Colonic mucosa (tissue), 4 donors: ENCODE results near the gene CPE. TPM values are rescaled to one million over a fixed set of nuclear protein-coding genes. Genes with fewer than 3 reads are reported as not detected.

Experiments
- DNase-seq: peaks from one replicate; pipeline ENCODE4 v3.0.0-alpha.2; 2020
- H3K27ac ChIP-seq: fragments of 200-600 bp; one replicate; pipeline ENCODE4 v1.8.0; 2021
- H3K27me3 ChIP-seq: fragments of 200-600 bp; one replicate; pipeline ENCODE4 v1.8.0; 2021
- H3K36me3 ChIP-seq: fragments of 200-600 bp; one replicate; pipeline ENCODE4 v1.8.0; 2021
- H3K4me1 ChIP-seq: fragments of 200-600 bp; one replicate; pipeline ENCODE4 v1.8.0; 2021; ENCODE audit warnings: mild to moderate bottlenecking
- H3K4me3 ChIP-seq: fragments of 200-600 bp; one replicate; pipeline ENCODE4 v1.8.0; 2021
- H3K9ac ChIP-seq, 2 donors: one replicate each; pipeline ENCODE4 v1.7.0; 2013; ENCODE audit warnings: control low read depth in 2 of 2, low read depth in 2 of 2, low read length in 2 of 2
- H3K9me3 ChIP-seq: fragments of 200-600 bp; one replicate; pipeline ENCODE4 v1.8.0; 2021
- intact Hi-C: fragments of 100-400 bp; cut with DNase I; formaldehyde crosslinking; loops from one replicate; pipeline ENCODE4 v1.14.1; 2022
- total RNA-seq, 2 donors: library from RNA; stranded (reverse); fragmentation: NEBNext Ultra II Directional in 1 of 2; extraction: Animal tissue kit (Norgen Biotek cat#: 25700) in 1 of 2; gene quantifications; one replicate each; pipeline ENCODE4 v1.2.1, GENCODE V29; 2021
- TF ChIP-seq, protein P1 (sequence below): fragments of 200-600 bp; IDR thresholded peaks from one replicate; pipeline ENCODE4 v1.8.0; 2022; ENCODE audit warnings: antibody characterized with exemption, mild to moderate bottlenecking
- donor health status: healthy.
- donor health status: DM: no; HTN: no; CAD: no.
- donor health status: DM: no; HTN: no; CAD: no.

The CPE gene
- total RNA-seq, 2 donors from 2014 or later: 13.8 to 49.6 TPM

DNA sequence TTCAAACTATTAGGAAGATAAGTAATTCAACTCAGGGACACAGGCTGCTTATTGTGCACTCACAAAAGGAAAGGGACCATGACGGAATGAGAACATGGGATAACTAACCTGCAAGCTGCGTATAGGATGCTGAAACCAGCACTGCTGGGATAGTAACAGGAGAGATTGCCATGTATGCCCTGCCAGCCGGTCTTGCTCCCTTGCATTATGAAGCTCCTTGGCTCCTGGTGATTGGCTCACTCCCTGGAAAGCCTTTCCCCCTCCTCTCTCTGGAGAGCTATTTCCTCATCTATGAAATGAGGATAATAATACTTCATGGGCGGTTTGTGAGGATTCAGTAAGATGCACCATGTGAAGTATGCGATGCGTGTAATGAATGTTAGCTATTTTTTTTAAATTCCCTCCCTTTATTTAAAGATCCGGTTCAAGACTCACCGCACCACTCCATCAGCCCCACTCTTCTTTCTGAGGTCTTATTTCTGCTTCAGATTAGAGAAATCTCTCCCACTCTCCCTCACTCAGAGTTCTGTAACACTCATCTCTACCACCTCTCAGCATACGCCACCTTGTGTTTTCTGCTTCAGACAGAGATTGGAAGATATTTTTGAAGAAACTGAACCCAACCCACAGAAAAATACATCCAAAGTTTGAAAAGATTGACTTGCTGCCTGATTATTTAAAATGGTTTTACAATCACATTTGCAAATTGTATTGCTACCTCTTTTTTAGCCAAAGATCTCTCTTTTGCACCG is 33.0 kb upstream of the CPE start:
- no peak overlapping the region for H3K9ac ChIP-seq
- TF ChIP-seq, protein P1, sequence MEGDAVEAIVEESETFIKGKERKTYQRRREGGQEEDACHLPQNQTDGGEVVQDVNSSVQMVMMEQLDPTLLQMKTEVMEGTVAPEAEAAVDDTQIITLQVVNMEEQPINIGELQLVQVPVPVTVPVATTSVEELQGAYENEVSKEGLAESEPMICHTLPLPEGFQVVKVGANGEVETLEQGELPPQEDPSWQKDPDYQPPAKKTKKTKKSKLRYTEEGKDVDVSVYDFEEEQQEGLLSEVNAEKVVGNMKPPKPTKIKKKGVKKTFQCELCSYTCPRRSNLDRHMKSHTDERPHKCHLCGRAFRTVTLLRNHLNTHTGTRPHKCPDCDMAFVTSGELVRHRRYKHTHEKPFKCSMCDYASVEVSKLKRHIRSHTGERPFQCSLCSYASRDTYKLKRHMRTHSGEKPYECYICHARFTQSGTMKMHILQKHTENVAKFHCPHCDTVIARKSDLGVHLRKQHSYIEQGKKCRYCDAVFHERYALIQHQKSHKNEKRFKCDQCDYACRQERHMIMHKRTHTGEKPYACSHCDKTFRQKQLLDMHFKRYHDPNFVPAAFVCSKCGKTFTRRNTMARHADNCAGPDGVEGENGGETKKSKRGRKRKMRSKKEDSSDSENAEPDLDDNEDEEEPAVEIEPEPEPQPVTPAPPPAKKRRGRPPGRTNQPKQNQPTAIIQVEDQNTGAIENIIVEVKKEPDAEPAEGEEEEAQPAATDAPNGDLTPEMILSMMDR: no peak
- DNase-seq: no peak
- no peak overlapping the region for H3K27ac ChIP-seq
- H3K4me1 ChIP-seq: no peaks in the 10 kb centered on the region
- H3K36me3 ChIP-seq: peaks cover 7% of the 10 kb centered on the region
- no peak overlapping the region for H3K4me3 ChIP-seq
- intact Hi-C loops: loop anchor here (5.0 kb wide), 1 partner anchor 214 kb away; no protein-coding TSS in a partner anchor
- no peaks in the 10 kb centered on the region for H3K9me3 ChIP-seq
- no peaks in the 10 kb centered on the region for H3K27me3 ChIP-seq

DNA sequence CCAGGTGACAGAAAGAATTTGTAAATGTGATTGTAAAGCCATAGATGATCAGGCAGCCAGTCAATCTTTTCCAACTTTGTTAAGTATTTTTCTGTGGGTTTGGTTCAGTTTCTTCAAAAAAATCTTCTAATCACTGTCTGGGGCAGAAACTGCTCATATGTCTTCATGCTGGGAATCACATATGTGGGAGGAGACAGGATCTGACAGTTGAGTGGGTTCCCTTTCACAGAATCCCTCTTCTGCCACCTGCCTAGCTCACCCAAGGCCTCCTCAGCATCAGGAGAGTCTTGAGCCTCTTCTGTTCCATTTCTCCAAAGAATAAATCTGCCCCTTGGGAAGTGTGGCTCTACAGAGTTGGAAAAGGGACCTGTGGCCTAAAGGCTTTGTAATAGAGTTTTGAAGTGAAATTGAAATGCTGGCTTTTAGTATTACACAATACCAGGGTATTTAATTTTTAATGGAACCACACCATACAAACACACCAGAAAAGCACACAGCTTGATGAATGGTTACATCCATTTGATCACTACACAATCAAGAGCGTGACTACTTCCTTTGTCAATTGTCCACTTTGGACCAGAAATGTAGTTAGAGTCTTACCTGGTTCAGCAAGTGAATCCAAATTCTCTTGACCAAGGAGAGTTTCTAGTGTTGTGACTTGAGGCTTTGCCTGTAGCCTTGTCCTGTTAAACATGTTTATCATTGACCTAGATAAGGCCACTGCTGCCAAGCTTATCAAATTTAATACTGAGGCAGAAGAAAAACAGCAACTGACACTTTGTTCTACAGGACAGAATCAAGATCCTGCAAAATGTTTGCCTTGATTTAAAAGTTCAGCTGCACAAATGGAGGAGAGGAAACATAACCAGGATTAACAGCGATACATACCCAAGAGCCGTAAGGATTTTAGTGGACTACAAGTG is 30.9 kb upstream of the CPE start:
- H3K4me3 ChIP-seq: no peak overlapping the region
- H3K9me3 ChIP-seq: no peaks in the 10 kb centered on the region
- TF ChIP-seq, protein P1: no peak
- H3K4me1 ChIP-seq: no peaks in the 10 kb centered on the region
- H3K27me3 ChIP-seq: no peaks in the 10 kb centered on the region
- no peak overlapping the region for H3K27ac ChIP-seq
- no peak for DNase-seq
- intact Hi-C loops: loop anchor here (5.0 kb wide), 1 partner anchor 216 kb away; no protein-coding TSS in a partner anchor
- H3K9ac ChIP-seq: no peak overlapping the region
- H3K36me3 ChIP-seq: no peaks in the 10 kb centered on the region

DNA sequence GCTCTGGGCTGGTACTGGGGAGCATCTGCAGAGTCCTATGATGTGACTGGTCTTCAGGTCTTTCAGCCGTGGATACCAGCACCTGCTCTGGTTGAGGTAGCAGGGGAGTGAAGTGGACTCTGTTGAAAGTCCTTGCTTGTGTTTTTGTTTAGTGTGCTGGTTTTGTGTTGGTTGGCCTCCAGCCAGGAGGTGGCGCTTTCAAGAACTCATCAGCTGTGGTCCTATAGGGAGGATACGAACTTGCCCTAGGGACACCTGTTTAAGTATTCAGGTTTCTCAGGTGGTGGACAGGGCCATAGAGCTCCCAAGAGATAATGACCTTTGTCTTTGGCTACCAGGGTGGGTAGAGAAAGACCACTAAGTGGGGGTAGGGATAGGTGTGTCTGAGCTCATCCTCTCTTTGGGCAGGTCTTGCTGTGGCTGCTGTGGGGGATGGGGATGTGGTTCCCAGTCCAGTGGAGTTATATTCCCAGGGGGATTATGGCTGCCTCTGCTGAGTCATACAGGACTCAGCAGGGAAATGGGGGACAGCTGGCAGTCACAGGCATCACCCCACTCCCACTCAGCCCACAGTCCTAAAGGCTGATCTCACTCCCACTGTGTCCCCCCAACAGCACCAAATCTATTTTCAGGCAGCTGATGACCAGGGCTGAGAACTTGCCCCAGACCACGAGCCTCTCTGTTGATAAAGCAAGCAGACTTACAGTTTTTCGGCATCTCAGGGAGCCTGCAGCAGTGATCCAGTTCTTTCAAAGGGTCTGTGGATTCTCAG is 27.3 kb upstream of the CPE start:
- intact Hi-C loops: no loop called here
- Histone ChIP-seq H3K9me3 (no peaks in the 10 kb centered on the region), H3K9ac (no peak overlapping the region), H3K4me3 (no peak overlapping the region), H3K4me1 (no peaks in the 10 kb centered on the region), H3K27ac (no peak overlapping the region), H3K27me3 (no peaks in the 10 kb centered on the region), H3K36me3 (no peaks in the 10 kb centered on the region)
- TF ChIP-seq, protein P1: no peak
- no peak for DNase-seq

DNA sequence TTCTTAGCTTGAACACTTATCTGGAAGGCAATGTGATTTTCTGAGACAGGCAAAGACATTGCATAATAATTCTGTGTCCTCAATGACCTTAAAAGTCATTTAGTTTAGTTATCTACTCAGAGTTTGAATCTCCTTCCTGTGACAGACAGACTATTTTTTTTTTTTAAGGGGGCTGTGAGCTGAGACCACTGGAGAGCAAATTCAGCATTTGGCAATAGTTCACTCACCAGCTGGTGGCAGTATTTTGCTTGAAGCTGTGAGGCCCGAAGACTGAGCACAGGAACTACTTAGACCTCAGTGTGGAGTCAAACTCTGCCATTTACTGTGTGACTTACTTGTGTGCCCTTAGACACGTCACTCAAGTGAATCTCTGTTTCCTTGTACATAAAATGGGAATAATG is 22.9 kb upstream of the CPE start:
- Histone ChIP-seq H3K9me3 (no peaks in the 10 kb centered on the region), H3K27me3 (no peaks in the 10 kb centered on the region), H3K4me1 (no peaks in the 10 kb centered on the region), H3K27ac (no peak overlapping the region), H3K9ac (no peak overlapping the region), H3K36me3 (no peaks in the 10 kb centered on the region), H3K4me3 (no peak overlapping the region)
- TF ChIP-seq, protein P1: peak; percentile 33
- no peak for DNase-seq
- intact Hi-C loops: loop anchor here (2.0 kb wide), 1 partner anchor 109 kb away; no protein-coding TSS in a partner anchor

DNA sequence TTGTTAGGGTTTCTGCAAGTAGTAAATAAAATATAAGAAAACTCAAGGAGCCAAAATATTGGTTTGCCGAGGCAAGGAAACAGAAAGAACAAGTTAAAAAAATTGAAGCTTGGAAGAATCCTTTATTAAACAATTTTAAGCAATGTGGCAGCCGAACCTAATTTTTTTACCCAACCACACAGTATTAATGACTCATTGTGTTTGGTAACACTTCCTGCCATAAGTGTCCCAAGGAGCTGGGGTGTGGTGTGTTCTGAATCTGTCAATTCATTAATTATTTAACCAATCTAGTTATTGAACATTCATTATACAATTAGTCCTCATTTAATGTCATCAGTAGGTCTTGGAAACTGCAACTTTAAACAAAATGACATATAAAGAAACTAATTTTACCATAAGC is 19.3 kb upstream of the CPE start:
- no peaks in the 10 kb centered on the region for H3K9me3 ChIP-seq
- H3K27ac ChIP-seq: no peak overlapping the region
- intact Hi-C loops: no loop called here
- no peak overlapping the region for H3K9ac ChIP-seq
- DNase-seq: no peak
- no peaks in the 10 kb centered on the region for H3K36me3 ChIP-seq
- no peaks in the 10 kb centered on the region for H3K27me3 ChIP-seq
- H3K4me3 ChIP-seq: no peak overlapping the region
- no peaks in the 10 kb centered on the region for H3K4me1 ChIP-seq
- TF ChIP-seq, protein P1: no peak
